Activated CD8-positive, alpha-beta memory T cell treated with anti-CD3 and anti-CD28 coated beads for 36 hours (primary cell): ENCODE results near the gene GTF2IRD2. TPM values are rescaled to one million over a fixed set of nuclear protein-coding genes. Genes with fewer than 3 reads are reported as not detected.
"Not testable (repeated sequence)": the region's sequence is repeated elsewhere in the genome, so short reads cannot be mapped to it uniquely, and the experiment has no call there.

Source experiments
- CTCF ChIA-PET: fragments of 350-600 bp; sonication (Branson Sonifier 250); formaldehyde crosslinking; loops from one replicate; lab custom pipeline; 2021; ENCODE audit warnings: antibody characterized with exemption; lab: Charles Lee
- POLR2A ChIA-PET: fragments of 350-600 bp; sonication (Branson Sonifier 250); formaldehyde crosslinking; loops from one replicate; lab custom pipeline; 2021; ENCODE audit warnings: antibody characterized with exemption; lab: Charles Lee
- total RNA-seq, 2 experiments: library from RNA; stranded (reverse); gene quantifications; one replicate each; pipeline ENCODE4 v1.2.3, GENCODE V29; 2021

Gene GTF2IRD2
- total RNA-seq, result 1 to 10 TPM; 3.3 to 3.6 TPM

DNA sequence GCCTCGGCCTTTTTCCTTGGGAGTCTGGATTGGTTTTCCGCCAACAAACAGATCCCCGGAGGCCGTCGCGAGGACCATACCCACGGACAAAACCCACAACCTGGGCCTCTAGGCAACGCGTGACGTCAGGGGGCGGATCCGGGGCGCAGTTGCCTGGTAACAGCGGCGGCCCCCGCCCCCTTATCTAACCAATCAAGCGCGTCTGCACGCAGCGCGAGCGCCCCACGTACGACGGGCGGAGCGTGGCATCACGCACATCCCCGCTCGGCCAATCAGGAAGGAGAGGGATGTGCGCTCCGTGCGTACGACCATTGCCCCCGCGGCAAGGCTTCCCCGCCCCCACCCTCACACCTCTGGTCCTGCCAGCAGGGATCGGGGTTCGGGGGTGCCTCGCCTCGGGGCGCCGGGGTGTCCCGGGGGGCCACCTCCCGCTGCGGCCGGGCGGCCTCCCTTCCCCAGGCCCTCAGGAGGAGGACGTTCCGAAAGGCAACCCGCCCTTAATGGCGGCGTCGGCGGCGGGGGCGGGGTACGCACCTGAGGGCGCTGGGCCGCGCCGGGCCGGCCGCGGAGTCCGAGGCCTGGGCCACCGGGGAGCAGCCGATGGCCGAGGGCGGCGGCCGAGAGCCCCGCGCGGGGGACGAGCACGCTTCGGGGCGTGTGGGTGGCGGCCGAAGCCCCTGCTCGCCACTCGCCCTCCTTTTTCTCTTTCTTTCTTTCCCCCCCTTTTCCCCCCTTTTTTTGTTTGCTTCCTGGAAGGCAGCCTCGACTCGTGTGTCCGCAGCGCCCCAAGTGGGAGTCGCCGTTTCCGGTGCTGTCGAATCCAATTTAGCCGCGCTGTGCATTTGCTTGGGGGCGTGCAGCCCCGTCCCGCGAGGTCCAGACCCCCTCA lies at the start of gene GTF2IRD2:
TSS of gene GTF2IRD2 (minus strand) at position 773 of the 889 bp plus-strand sequence. CDS start 15,227 bp downstream, outside the sequence.
- CTCF ChIA-PET, POLR2A ChIA-PET: not testable (repeated sequence)

DNA sequence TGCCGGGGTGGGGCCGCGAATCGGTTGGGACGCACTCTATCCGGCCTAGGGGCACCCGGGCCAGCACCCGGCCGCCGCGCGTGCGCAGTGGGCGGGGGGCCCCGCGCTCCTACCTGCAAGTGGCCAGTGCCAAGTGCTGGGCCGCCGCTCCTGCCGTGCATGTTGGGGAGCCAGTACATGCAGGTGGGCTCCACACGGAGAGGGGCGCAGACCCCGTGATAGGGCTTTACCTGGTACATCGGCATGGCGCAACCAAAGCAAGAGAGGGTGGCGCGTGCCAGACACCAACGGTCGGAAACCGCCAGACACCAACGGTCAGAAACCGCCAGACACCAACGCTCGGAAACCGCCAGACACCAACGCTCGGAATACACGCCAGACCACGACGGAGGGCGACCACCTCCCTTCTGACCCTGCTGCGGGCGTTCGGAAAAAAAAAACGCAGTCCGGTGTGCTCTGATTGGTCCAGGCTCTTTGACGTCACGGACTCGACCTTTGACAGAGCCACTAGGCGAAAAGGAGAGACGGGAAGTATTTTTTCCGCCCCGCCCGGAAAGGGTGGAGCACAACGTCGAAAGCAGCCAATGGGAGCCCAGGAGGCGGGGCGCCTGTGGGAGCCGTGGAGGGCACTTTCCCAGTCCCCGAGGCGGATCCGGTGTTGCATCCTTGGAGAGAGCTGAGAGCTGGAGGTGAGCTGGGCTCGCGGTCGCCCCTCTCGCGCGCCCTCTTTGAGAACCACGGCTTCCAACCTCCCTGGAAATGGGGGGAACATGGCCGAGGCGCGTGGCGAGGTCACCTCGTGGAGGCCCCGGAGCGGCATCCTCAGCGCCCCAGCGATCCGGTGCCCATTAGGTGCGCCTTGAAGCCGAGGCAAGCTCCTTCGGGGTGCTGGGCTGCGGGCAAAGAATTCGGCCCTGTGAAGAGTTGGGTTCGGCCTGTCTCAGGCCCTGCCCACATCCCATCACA lies 39.0 kb upstream of the GTF2IRD2 start:
- CTCF ChIA-PET, POLR2A ChIA-PET: not testable (repeated sequence)

DNA sequence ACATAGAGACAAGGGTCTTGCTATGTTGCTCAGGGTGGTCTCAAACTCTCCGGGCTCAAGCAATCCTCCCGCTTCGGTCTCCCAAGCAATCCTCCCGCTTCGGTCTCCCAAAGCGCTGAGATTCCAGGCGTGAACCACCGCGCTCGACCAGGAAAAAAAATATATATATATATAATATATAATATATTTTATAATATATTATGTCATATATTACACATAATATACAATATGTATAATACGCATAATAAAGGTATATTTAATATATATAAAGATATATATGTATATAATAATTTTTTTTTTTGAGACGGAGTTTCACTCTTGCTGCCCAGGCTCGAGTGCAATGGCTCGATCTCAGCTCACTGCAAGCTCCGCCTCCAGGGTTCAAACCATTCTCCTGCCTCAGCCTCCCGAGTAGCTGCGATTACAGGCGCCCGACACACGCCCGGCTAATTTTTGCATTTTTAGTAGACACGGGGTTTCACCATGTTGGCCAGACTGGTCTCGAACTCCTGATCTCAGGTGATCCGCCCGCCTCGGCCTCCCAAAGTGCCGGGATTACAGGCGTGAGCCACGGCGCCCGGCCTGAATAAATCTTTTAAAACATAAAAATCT lies 38.2 kb upstream of the GTF2IRD2 start:
- POLR2A ChIA-PET, CTCF ChIA-PET: not testable (repeated sequence)

DNA sequence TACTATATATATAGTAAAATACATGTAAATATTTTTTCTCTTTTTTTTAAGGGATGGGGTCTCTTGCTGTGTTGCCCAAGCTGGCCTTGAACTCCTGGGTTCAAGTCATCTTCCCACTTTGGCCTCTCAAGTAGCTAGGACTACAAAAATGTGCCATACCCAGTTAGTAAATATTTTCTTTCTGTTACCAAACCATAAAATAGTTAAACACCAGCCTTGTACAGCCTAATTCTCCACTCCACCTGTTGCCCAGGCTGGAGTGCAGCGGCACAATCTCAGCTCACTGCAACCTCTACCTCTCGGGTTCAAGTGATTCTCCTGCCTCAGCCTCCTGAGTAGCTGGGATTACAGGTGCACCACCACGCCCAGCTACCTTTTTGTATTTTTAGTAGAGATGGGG lies 33.9 kb upstream of the GTF2IRD2 start:
- POLR2A ChIA-PET, CTCF ChIA-PET: not testable (repeated sequence)

DNA sequence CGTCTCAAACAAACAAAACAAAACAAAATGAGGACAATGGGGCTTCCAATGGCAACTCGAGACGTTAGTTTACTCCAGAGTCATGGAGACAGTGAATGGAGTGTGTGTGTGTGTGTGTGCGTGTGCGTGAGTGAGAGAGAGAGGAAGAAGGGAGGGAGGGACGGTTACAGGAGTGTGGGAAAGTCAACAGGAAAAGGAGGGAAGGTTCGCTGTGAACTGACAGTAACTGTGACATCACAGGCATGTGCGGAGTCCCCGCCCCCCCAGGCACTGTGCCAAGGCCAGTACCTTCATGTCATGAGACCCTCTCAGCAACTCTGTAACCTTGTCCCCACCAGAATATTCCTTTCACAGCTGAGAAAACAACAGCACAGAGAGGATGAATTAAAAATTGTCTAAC lies 30.7 kb upstream of the GTF2IRD2 start:
- POLR2A ChIA-PET, CTCF ChIA-PET: not testable (repeated sequence)

DNA sequence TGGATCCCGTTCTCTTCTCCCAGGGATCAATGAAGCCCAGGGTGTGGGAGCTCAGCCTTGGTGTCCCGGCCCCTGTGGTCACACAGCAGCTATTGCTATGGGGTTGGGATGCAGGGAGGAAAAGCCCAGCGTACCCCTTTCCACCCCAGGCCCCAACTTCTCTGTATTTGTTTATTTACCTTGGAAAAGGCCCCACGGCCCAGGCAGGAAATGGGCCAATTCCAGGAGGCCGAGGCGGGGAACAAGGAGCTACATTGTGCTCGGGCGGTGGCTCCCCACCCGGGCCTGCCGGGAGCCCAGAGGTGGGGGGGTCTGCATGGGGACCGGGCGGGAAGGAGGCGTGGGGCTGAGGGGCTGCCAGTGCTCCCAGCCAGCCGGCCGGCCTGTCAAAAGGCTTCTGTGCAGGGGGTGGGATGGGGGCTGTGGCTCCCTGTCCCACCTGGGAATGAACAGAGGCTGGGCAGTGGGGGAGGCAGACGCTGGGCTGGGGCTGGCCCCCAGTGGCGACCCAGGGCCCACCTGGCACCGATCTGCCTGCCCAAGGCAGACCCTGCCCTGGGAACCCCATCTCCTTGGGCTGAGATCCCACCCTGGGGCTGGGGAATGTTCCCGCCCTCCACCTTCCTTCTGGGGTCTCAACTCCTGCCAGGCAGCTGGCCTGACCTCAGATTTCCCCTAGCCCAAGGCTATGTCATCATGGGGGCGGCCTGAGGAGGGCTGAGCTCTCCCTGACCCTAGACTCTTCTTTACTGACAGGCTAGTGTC lies 23.5 kb upstream of the GTF2IRD2 start:
- CTCF ChIA-PET, result not testable (repeated sequence)

DNA sequence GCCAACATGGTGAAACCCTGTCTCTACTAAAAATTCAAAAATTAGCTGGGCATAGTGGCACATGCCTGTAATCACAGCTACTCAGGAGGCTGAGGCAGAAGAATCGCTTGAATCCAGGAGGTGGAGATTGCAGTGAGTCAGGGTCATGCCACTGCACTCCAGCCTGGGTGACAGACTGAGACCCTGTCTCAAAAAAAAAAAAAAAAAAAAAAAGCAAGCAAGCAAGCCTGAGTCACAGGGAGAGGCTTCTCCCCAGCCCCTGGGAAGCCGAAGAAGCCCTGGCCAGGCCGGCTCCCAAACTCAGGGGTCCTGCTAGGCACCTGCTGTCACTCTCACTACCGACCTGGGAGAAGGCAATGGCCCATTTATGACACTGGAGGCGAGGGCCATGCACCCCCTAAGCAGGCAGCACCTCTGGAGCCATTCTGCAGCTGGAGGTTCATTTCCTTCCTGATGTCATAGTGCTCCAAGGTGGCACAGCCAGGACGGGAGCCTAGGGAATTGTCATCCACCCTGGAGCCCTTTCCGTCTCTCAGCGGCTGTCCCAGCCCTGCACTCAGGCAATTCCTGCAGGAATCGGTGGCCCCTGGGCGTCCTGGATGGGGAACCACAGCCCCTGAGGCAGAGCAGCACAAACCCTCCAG lies 22.8 kb upstream of the GTF2IRD2 start:
- POLR2A ChIA-PET, result interaction anchor here (0.7 kb wide), 1 partner anchor 830 kb away, joined by 4 read pairs; no protein-coding TSS in a partner anchor
- CTCF ChIA-PET, result not testable (repeated sequence)

More for the DNA sequence above, 23.5 kb upstream of the GTF2IRD2 start:
- POLR2A ChIA-PET, result not testable (repeated sequence)

DNA sequence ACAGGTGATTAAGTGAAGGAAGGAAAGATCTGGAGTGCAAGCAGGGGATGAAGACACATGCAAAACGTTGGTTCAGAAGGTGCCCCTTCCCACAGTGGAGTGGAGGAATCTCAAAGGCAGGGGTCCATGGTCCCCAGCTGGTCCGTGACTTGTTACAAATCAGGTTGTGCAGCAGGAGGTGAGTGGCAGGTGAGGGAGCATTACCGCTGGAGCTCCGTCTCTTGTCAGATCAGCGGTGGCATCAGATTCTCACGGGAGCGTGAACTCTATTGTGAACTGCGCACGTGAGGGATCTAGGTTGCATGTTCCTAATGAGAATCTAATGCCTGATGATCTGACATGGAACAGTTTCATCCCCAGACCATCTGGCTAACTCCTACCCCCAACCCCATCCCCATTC lies 21.1 kb upstream of the GTF2IRD2 start:
- POLR2A ChIA-PET, CTCF ChIA-PET: not testable (repeated sequence)

DNA sequence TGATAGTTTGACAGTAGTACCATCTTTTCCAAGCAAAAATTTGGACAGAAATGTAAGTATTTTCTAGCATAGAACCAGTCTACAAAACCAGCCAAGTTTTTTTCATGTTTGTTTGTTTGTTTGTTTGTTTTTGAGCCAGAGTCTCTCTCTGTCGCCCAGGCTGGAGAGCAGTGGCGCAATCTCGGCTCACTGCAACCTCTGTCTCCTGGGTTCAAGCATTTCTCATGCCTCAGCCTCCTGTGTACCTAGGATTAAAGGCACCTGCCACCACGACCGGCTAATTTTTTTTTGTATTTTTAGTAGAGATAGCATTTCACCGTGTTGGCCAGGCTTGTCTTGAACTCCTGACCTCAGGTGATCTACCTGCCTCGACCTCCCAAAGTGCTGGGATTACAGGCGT lies 14.4 kb upstream of the GTF2IRD2 start:
- CTCF ChIA-PET, POLR2A ChIA-PET: not testable (repeated sequence)

DNA sequence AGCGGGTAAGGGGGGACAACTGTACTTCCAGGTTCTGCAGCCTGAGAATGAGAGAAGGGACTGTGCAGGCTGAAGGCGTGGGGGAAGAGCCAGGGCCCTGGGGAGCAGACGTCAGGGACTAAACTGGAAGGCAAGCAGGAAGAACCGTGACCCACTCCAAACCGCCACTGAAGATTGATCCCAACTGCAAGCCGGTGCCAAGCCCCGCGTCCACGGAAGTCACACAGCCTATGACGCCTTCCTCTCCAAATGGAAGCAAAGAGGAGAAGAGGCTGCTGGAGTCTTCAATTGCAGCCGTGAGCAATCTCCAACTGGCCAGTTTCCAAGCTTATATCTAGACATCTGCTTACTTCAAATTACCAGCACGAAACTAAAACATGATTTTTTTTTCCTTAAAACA lies 1.6 kb downstream of the GTF2IRD2 start:
- POLR2A ChIA-PET, CTCF ChIA-PET: not testable (repeated sequence)

DNA sequence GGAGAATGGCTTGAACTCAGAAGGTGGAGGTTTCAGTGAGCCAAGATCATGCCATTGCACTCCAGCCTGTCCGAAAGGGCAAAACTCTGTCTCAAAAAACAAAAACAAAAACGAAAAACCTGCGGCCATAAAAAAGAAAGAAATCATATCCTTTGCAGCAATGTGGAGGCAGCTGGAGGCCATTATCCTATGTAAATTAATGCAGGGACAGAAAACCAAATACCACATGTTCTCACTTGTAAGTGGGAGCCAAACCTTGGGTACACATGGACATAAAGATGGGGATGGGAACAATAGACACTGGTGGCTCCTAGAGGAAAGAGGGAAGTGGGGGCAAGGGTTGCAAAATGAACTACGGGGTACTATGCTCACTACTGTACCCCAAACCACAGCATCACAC lies 21.0 kb downstream of the GTF2IRD2 start:
- CTCF ChIA-PET, result not testable (repeated sequence)

DNA sequence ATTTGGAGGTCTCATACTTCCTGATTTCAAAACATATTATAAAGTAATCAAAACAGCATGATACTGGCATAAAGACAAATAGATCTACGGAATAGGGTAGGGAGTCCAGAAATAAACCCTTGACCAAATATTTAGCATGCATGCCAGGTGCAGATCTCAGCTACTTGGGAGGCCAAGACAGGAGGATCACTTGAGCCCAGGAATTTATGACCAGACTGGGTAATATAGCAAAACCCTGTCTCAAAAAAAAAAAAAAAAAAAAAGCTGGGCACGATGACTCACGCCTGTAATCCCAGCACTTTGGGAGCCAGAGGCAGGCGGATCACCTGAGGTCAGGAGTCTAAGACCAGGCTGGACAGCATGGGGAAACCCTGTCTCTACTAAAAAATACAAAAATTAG lies 21.4 kb downstream of the GTF2IRD2 start:
- POLR2A ChIA-PET, result not testable (repeated sequence)
- CTCF ChIA-PET, result interaction anchor here (0.6 kb wide), 1 partner anchor 946 kb away, joined by 3 read pairs; no protein-coding TSS in a partner anchor

More for the DNA sequence above, 21.0 kb downstream of the GTF2IRD2 start:
- POLR2A ChIA-PET, result not testable (repeated sequence)

DNA sequence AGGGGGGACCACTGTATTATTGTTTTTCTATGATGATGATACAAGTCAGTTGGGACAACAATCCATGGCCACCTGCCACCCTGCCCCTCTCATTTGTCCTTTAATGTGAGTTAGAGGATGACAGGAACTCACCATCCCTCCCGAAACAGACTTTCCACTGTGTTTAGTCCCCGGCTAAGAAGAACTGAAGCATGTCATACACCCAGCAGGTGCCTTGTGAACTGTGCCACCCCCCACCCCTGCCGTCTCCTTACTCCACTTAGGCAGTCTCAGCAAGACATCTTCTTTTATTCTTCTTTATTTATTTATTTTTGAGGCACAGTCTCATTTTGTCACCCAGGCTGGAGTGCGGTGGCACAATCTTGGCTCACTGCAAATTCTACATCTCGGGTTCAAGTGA lies 30.1 kb downstream of the GTF2IRD2 start:
- CTCF ChIA-PET, POLR2A ChIA-PET: not testable (repeated sequence)

DNA sequence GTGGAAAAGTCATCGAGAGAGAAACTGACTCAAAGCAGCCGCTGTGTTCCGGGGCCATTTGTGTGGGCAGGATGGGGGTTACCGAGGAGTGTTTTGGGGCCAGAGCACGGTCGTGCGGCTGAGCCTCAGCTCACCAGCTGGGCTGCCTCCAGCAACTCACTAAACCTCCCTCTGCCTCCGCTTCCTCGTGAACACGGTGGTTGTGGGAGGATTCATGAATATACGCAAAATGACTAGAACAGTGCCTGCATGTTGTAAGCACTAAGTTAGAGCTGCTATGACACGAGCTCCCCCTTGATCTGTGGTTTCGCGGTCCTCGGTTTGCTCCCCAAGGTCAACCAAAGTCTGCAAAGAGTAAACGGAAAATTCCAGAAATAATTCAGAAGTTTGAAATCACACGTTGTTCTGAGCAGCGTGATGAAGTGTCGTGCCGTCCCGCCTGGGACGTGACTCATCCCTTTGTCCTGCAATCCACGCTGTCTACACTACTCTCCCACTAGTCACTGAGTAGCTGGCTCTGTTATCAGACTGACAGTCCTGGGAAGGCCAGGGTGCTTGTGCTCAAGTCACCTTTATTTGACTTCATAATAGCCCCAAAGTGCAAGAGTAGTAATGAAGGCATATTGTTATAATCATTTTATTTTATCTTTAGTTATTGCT lies 31.1 kb downstream of the GTF2IRD2 start:
- POLR2A ChIA-PET, CTCF ChIA-PET: not testable (repeated sequence)

DNA sequence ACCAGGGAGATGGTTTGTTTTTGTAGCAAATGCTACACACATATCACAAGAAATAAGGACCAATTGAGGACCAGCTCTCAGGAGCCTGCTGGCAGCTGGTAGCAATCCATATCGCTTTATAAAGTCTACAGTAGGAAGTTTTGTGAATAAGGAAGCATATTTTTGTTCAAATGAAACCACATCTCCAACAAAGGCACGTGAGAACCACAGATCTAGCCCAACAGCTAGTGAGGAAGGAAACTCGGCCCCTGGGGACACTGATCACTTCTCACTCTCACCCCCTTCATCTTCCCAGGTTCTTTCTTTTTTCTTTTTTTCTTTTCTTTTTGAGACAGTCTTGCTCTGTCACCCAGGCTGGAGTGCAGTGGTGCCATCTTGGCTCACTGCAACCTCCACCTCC lies 35.5 kb downstream of the GTF2IRD2 start:
- CTCF ChIA-PET, POLR2A ChIA-PET: not testable (repeated sequence)

DNA sequence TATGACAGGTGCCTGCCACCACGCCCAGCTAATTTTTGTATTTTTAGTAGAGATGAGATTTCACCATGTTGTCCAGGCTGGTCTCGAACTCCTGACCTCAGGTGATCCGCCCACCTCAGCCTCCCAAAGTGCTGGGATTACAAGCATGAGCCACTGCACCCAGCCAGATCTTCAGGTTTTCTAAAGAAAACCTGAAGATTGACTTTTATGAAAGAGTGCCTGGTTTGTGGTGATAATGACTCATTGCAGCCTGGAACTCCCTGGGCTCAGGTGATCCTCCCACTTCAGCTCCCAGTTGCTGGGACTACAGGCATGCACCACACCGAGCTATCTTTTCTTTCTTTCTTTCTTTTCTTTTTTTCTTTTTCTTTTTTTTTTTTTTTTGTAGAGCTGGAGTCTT lies 52.8 kb downstream of the GTF2IRD2 start:
- POLR2A ChIA-PET, result not testable (repeated sequence)

DNA sequence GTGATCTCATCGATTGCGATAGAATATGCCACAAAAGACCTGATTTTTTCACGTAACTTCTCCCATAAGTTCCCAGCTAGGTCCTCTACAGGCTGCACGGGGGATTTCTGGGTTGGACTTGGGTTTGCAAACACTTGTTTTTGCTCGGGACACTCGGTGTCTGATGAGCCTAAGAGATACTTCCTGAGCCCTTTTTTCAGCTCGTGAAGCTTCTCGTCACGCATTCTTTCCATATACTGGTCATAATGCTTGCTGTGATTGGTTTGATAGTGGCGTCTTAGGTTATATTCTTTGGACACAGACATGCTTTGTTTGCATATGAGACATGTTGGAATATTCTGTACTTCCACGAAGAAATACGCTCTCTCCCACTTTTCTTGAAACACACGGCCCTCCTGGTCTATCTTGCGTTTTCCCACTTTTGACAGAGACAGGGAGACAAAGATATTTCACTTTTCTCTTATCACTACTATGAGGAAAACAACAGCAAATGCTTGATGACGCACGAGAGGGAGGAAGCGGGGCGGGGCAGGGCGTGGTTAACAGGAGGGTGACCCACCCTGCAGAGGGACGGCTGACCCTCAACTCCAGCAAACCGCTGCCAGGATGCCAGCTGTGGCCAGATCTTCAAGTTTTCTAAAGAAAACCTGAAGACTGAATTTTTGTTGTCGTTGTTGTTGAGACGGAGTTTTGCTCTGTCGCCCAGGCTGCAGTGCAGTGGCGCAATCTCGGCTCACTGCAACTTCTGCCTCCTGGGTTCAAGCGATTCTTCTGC lies 53.4 kb downstream of the GTF2IRD2 start:
- POLR2A ChIA-PET, result not testable (repeated sequence)

More for the DNA sequence above, 52.8 kb downstream of the GTF2IRD2 start:
- CTCF ChIA-PET, result not testable (repeated sequence)

More for the DNA sequence above, 53.4 kb downstream of the GTF2IRD2 start:
- CTCF ChIA-PET, result not testable (repeated sequence)
